T-helper 1 cell (primary cell): ENCODE results near the gene SLC4A2.

Experiments
- DNase-seq, 5 donors: peaks; one replicate each; pipeline ENCODE4 v3.0.0-alpha.2; 2012 to 2020

SLC4A2 gene

DNA sequence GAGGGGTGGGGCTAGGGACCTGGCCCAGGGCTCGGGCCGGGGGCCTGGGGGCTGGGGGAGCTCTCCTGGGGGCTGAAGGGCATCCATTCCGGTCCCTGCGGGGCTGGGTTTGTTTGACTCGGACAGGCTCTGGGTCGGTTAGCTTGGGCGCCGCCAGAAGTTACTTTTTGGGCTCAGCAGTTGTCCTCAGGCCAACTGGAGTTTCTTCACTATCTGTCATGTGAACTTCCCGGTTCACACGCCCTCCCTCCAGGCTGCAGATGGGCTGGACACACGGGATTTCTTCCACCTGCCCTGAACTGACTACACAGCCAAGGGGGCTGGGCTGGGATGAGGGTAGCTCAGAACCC, 3.8 kb downstream of the SLC4A2 start:
- DNase-seq: no peak

DNA sequence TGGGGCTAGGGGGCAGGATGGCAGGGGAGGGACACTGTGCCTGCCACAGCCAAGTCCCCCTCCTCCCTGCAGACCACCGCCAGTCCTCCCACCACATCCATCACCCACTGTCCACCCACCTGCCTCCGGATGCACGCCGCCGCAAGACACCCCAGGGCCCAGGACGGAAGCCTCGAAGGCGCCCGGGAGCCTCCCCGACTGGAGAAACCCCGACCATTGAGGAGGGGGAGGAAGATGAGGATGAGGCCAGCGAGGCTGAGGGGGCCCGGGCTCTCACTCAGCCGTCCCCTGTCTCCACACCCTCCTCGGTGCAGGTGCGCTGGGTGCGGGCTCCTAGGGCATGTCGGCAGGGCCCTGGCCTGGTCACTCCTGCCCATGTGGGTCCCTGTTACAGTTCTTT, 5.1 kb downstream of the SLC4A2 start:
- DNase-seq: no peak

DNA sequence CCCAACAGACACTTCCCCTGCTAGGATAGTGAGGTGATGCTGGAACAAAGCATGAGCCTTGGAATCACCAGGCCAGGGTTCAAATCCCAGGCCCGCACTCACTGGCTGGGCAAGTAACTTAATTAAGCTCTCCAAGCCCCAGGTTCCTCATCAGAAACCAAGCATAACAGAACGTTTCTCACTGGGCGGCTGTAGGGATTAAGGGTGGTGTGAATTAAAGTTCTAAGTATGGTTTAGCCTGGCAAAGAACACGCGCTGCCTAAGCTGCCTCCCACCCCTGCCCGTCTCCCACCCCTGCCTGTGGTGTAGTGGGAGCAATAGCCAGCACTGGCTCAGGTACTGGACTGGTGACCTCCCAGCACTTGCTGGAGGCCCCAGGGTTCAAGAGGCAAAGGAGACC, 5.6 kb downstream of the SLC4A2 start:
- DNase-seq: no peak

DNA sequence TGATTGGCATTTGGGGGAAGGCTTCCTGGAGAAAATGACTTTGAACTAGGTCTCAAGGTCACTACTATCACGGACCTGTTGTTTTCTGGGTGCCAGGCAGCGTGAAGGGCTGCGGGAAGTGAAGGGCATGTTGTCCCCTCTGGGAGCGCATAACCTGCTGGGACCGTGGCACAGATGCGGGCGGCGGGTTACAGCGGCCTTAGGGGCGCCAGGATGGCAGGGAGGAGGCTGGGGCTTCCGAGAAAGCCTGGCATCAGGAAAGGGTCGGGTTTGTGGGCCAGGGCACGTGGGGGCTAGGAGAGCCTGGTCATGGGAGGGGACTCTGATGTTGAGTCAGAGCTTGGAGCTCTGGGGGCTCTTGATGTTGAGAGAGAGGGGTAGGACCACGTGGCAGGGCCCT, 6.1 kb downstream of the SLC4A2 start:
- no peak for DNase-seq

DNA sequence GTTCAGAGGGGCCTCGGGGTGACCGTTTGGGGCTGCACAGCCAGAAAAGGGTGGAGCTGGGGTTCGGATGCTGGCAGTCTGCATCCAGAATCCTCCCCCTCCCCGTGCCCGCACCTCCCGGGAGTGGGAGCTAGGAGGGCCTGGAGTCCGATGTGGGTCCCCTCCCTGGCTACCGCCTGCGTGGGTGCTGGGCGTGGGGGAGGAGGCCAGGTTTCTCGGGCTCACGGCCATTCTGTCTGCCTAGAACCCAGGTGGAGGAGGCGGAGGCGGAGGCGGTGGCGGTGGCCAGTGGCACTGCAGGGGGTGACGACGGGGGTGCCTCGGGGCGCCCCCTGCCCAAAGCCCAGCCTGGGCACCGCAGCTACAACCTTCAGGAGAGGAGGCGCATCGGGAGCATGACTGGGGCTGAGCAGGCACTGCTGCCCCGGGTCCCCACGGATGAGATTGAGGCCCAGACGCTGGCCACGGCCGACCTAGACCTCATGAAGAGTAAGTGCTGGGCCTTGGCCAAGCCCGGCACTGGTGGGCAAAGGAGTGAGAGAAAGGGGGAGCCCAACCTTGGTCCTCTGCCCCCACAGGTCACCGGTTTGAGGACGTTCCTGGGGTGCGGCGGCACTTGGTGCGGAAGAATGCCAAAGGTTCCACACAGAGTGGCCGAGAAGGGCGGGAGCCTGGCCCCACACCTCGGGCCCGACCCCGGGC, 7.0 kb downstream of the SLC4A2 start:
- DNase-seq: no peak

DNA sequence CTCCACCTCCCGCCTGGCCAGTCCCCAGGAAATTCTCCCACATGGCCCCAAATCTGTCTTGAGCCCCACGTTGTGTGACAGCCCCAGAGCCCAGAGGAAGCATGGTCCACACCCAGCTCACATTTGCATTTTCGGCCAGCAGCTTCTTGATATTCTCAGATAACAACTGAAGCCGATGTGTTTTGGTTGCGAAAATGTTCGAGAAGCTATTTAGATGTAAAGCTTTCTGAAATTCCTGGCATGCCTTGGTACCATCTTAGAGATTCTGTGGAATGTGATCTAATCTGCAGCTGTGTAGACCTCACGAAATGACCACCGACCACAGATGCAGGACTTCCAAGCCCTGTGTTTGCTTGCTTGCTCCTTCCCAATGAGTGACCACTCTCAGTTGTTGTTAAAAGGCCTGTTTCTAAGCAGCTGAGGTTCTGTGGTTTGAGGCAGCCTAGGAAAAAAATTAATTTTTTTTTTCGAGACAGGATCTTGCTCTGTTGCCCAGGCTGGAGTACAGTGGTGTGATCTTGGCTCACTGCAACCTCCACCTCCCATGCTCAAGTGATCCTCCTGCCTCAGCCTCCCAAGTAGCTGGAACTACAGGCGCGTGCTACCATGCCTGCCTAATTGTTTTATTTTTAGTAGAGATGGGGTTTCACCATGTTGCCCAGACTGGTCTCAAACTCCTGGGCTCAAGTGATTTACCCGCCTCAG, 8.8 kb downstream of the SLC4A2 start:
- DNase-seq: no peak

DNA sequence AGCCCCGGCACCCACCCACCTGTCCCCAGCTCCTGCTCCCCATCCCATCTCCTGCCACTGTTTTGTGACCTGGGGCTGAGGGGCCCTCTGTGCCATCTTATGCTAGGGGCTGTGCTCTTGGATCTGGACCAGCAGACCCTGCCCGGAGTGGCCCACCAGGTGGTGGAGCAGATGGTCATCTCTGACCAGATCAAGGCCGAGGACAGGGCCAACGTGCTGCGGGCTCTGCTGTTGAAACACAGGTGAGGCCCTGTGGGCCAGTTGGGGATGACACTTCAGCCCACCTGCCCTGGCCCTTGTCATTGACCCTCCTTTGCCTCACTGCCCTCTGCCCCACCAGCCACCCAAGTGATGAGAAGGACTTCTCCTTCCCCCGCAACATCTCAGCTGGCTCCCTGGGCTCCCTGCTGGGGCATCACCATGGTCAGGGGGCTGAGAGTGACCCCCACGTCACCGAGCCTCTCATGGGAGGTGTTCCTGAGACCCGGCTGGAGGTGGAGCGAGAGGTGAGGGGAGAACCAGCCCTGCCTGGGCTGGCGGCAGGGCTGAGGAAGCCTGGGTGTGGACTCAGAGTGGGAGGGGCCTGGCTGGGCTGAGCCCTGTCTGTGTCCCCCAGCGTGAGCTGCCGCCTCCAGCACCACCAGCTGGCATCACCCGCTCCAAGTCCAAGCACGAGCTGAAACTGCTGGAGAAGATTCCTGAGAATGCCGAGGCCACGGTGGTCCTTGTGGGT, 10.6 kb downstream of the SLC4A2 start:
- no peak for DNase-seq

GRCh38 chr7:151070574-151070960, 11.2 kb downstream of the SLC4A2 start:
- DNase-seq: no peak

- no peak for DNase-seq
These were observed 11.9 kb downstream of the SLC4A2 start for GRCh38 chr7:151071032-151071866.

DNA sequence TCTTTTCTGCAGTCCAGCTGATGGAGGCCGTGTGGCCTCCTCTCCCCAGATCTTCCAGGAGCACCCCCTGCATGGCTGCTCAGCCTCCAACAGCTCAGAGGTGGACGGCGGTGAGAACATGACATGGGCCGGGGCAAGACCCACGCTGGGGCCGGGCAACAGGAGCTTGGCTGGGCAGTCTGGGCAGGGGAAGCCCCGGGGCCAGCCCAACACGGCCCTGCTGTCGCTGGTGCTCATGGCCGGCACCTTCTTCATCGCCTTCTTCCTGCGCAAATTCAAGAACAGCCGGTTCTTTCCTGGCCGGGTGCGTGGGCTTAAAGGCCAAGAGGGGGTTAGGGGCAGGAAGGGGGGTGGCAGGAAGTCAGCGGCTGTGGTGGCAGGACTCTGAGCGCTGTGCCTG, 14.6 kb downstream of the SLC4A2 start:
- no peak for DNase-seq

GRCh38 chr7:151074817-151075661, 15.7 kb downstream of the SLC4A2 start:
- no peak for DNase-seq

GRCh38 chr7:151075662-151075971, 16.2 kb downstream of the SLC4A2 start:
- DNase-seq: no peak

DNA sequence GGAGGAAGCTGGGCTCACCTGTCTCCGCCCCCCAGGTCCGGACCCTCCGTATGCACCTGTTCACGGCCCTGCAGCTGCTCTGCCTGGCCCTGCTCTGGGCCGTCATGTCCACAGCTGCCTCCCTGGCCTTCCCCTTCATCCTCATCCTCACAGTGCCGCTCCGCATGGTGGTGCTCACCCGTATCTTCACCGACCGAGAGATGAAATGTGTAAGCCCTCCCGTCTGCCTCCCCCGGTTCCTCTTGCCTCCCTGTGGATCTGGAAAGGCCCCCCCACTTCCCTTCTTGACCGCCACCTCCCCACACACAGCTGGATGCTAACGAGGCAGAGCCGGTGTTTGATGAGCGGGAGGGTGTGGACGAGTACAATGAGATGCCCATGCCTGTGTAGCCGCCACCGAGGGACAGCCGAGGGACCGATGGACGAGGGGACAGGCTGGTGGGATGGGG, 16.6 kb downstream of the SLC4A2 start:
- no peak for DNase-seq

DNA sequence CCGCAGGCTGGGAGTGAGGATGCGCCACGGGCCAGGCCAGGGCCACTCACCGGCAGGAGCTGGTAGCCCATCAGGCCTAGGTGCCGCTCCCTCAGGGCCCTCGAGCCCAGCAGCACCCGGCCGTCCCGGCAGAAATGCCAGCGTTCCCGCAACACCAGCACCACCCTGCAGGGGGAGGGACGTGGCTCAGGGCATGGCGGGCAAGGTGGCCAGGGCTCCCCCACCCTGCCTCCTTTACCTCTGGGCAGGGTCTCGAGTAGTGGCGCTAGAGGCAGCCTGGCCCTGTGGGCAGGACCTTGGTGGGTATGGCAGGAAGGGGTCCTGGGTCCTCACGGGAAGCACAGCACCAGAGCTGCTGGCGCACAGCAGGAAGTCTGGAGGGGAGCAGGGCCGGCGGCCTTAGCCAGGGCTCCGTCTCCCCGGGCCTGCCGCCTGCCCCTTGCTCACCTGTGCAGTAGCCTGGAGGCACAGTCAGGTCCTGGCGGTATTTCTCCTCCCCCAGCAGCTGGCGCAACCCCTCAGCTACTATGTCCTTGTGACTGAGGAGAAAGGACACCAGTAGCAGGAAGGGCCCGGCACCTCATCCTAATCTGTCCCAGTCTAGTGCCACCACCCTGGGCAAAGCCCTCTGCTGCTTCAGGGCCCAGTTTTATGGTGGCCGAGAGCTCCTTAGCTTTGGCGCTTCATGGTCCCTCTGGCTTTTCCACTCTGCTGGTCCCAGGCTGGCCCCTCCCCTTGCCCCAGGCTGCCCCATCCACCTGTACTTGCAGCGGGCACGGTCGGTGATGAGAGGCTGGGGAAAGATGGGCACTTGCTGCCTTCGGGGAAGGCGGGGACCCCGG, 17.7 kb downstream of the SLC4A2 start:
- DNase-seq: no peak

GRCh38 chr7:151077705-151078232, 18.4 kb downstream of the SLC4A2 start:
- no peak for DNase-seq

DNA sequence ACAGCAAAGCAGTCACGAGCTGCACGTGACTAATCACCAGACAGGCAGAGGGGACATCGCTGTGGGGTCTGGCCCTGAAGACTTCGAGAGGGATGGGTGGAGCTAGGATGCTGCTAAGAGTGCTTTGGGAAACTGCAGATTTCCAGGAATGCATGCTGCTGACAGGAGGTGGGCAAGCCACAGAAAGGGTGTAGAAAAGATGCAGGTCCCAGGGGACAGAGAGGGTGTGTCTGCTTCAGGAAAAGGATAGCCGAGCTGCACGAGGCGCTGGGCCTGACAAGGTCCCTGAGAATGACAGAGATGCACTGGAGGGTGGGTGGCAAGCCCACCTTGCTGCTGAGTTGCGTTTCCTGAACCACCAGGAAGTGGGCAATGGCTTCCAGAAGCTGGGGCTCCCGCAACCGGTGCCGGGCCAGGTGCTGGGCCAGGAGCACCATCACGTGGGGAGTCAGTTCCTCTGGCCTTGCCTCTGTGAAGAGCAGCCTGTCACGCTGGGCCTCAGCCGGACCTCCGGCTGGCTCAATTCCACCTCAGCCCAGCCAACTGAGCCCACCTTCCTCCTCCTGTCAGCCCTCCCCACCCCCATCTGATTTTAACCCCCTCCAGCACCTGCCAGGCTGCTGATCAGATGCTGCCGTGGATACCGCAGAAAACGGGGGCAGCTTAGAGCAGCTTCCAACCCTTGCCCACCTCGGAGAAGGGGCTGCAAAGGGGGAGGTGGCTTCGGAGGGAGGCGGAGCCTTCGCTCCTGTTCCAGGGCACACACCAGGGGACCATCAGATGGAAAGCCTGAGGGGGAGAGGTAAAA, 19.0 kb downstream of the SLC4A2 start:
- no peak for DNase-seq

DNA sequence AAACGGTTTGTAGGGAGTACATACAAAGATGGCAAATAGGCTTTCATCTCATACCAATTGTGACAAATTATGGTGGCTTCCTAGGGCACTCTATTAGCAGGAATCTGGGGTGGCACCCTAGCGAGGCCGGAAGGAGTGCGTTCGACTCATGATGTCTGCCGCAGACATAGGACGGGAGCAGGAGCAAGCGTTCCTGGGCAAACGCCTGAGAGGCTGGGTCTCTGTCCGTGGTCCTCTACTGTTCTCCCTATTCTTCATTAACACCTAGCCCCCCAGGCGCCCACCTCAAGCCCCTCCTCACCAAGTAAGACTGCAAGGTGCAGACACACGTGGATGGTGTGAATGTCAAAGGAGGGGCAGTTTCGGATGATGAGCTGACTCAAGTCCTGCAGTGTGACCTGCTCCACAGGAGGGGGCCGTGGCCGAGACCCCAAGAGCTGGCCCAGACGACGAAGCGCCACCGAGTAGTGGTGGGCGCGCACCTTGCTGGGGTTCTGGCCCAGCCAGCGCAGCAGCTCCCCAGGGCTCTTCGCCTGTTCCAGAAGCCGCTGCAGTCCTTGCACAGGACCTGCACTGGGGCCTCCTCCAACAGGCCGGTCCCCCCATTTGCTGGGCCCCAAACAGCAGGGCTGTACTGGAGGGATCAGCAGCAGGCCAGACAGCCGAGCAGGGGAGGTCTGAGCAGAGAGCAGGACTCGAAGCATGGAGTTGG, 20.0 kb downstream of the SLC4A2 start:
- no peak for DNase-seq

GRCh38 chr7:151080067-151080521, 20.7 kb downstream of the SLC4A2 start:
- DNase-seq: no peak

GRCh38 chr7:151080522-151081169, 21.3 kb downstream of the SLC4A2 start, which contains the start of gene FASTK:
Gene FASTK (minus strand): TSS chr7:151080809. CDS start chr7:151080766, 43 bp downstream.
- peak; percentile 82 to 89 (median 86) for DNase-seq
